HepG2 (cell line): Measurements from ENCODE around the gene PJA1. TPM values are rescaled to one million over a fixed set of nuclear protein-coding genes. Genes with fewer than 3 reads are reported as not detected.

Experiments used
- ATAC-seq: fragments of 200-7000 bp; cut with Tn5 transposase; 3 replicates; pipeline ENCODE4 v1.9.1; 2020; ENCODE audit warnings: mild to moderate bottlenecking, moderate library complexity
- BruUV-seq: library from RNA; stranded (reverse); fragments of 400-500 nt; replicated peaks from 2 replicates; lab custom pipeline; 2021; lab: Mats Ljungman, UMichigan
- CTCF ChIA-PET: fragments of 300-600 bp; formaldehyde crosslinking; extraction: SDS; loops from one replicate; lab custom pipeline; 2021; ENCODE audit warnings: low total read pairs, inconsistent platforms, low intra/inter-chr PET ratio; lab: Yijun Ruan, JAX
- POLR2A ChIA-PET: fragments of 350-600 bp; sonication (Branson Sonifier 250); formaldehyde crosslinking; loops from one replicate; lab custom pipeline; 2020; ENCODE audit warnings: antibody characterized with exemption, inconsistent platforms; lab: Yijun Ruan, JAX
- DNase-seq: peaks from one replicate; pipeline ENCODE4 v3.0.0-alpha.2; 2015; ENCODE audit warnings: low spot score
- FAIRE-seq: peaks from 3 replicates; lab custom pipeline; 2011; peaks lifted over from hg19 to GRCh38; lab: Jason Lieb, UNC
- H2AFZ ChIP-seq: one replicate; pipeline ENCODE4 v1.6.1; 2011; ENCODE audit warnings: low read length, inconsistent platforms
- H3K27ac ChIP-seq: fragments of 300-600 bp; 3 replicates; pipeline ENCODE4 v1.8.0; 2011; ENCODE audit warnings: mixed run types, mild to moderate bottlenecking, mixed read lengths, low read length, inconsistent platforms; ENCODE audit not compliant: insufficient read depth; ENCODE audit errors: extremely low read length
- H3K27me3 ChIP-seq, 2 experiments: fragments of 200-600 bp in 1 of 2; 2 replicates in 1 of 2; 3 replicates in 1 of 2; pipeline versions ENCODE4 v1.6.0 to v1.8.0; 2011; ENCODE audit warnings: low read length in 2 of 2, mild to moderate bottlenecking in 2 of 2, moderate library complexity in 2 of 2, inconsistent platforms in 1 of 2; ENCODE audit not compliant: insufficient read depth in 2 of 2, control insufficient read depth in 1 of 2
- H3K36me3 ChIP-seq, 2 experiments: fragments of 200-600 bp in 1 of 2; replicated peaks in 1 of 2; 2 replicates in 1 of 2; 3 replicates in 1 of 2; pipeline versions ENCODE4 v1.5.1 to v1.8.0; 2011; ENCODE audit warnings: low read length in 2 of 2, inconsistent platforms in 1 of 2; ENCODE audit not compliant: insufficient read depth in 2 of 2, control insufficient read depth in 1 of 2
- H3K4me1 ChIP-seq: 2 replicates; pipeline ENCODE4 v1.5.1; 2012; ENCODE audit warnings: low read length, inconsistent platforms; ENCODE audit not compliant: insufficient read depth
- H3K4me2 ChIP-seq: 2 replicates; pipeline ENCODE4 v1.6.0; 2011; ENCODE audit warnings: low read depth, low read length, inconsistent platforms
- H3K4me3 ChIP-seq, 3 experiments: fragments of 200-600 bp in 1 of 3; sonication (generic), shearing (Covaris generic) in 1 of 3; replicated peaks in 1 of 3; 2 replicates each; pipeline ENCODE4 v1.5.1; 2011 to 2016; ENCODE audit warnings: low read length in 3 of 3, inconsistent platforms in 2 of 3, low read depth in 2 of 3, mild to moderate bottlenecking in 2 of 3, control low read depth in 1 of 3, mixed read lengths in 1 of 3; ENCODE audit not compliant: insufficient read depth in 1 of 3
- H3K79me2 ChIP-seq: one replicate; pipeline ENCODE4 v1.6.1; 2011; ENCODE audit warnings: low read length, inconsistent platforms; ENCODE audit not compliant: insufficient read depth
- H3K9ac ChIP-seq: 2 replicates; pipeline ENCODE4 v1.6.0; 2011; ENCODE audit warnings: mild to moderate bottlenecking, low read depth, low read length, inconsistent platforms; ENCODE audit not compliant: insufficient read depth
- H3K9me3 ChIP-seq: 2 replicates; pipeline ENCODE4 v1.5.1; 2012; ENCODE audit warnings: mild to moderate bottlenecking, low read length
- H4K20me1 ChIP-seq: 2 replicates; pipeline ENCODE4 v1.6.0; 2011; ENCODE audit warnings: inconsistent platforms, mild to moderate bottlenecking, low read length, moderate library complexity; ENCODE audit not compliant: insufficient read depth
- ASH2L ChIP-seq: fragments of 300-600, 200-600 bp; sonication (generic); IDR thresholded peaks from 2 replicates; pipeline ENCODE4 v1.7.0; 2017; ENCODE audit warnings: low read depth, mild to moderate bottlenecking, moderate library complexity, mixed read lengths, low read length; ENCODE audit not compliant: insufficient read length
- CENPBD1 ChIP-seq: sonication (generic); formaldehyde crosslinking; IDR thresholded peaks from 2 replicates; pipeline ENCODE4 v1.8.0; 2022; ENCODE audit warnings: missing genetic modification reagents, low read depth, mild to moderate bottlenecking, borderline replicate concordance
- EED ChIP-seq: sonication (generic); formaldehyde crosslinking; IDR thresholded peaks from 2 replicates; pipeline ENCODE4 v1.5.0; 2020; ENCODE audit warnings: mild to moderate bottlenecking, missing genetic modification reagents
- NR2F2 ChIP-seq: IDR thresholded peaks from 2 replicates; pipeline ENCODE4 v1.6.1; 2012; ENCODE audit warnings: low read depth, inconsistent platforms, borderline replicate concordance
- ZBTB25 ChIP-seq: IDR thresholded peaks from 2 replicates; pipeline ENCODE4 v1.6.1; 2018; ENCODE audit warnings: missing genetic modification reagents
- ZBTB33 ChIP-seq: sonication (generic); formaldehyde crosslinking; IDR thresholded peaks from 2 replicates; pipeline ENCODE4 v1.4.0; 2020; ENCODE audit warnings: missing genetic modification reagents
- ZHX2 ChIP-seq, 2 experiments: sonication (generic) in 1 of 2; formaldehyde crosslinking in 1 of 2; IDR thresholded peaks; 2 replicates each; pipeline versions ENCODE4 v1.6.1 to v1.9.0; 2014 to 2022; ENCODE audit warnings: antibody characterized with exemption in 1 of 2, borderline replicate concordance in 1 of 2, inconsistent platforms in 1 of 2, low read depth in 1 of 2, missing genetic modification reagents in 1 of 2
- ZNF33A ChIP-seq: sonication (generic); formaldehyde crosslinking; IDR thresholded peaks from 2 replicates; pipeline ENCODE4 v1.5.1; 2020; ENCODE audit warnings: missing genetic modification reagents, mild to moderate bottlenecking, moderate library complexity, borderline replicate concordance
- ZNF761 ChIP-seq: sonication (generic); formaldehyde crosslinking; conservative IDR thresholded peaks from 2 replicates; pipeline ENCODE4 v1.4.0; 2020; ENCODE audit warnings: mild to moderate bottlenecking, missing genetic modification reagents
- WGBS: methylation state at CpG from one replicate; pipeline ENCODE4 v1.1.6; 2017; ENCODE audit warnings: low lambda C conversion rate; 5-methylcytosine and 5-hydroxymethylcytosine counted together
- in situ Hi-C: cut with HindIII; loops from 2 replicates; pipeline ENCODE4 v1.10.0; 2017; ENCODE audit warnings: low pct_unique_long_range_greater_than_20kb; ENCODE audit not compliant: extremely low pct_ligation_motif_present
- intact Hi-C: fragments of 100-400 bp; cut with micrococcal nuclease; formaldehyde crosslinking; loops from one replicate; pipeline ENCODE4 v1.10.0; 2022; ENCODE audit not compliant: unreplicated experiment
- polyA plus RNA-seq, 8 experiments: library from polyadenylated mRNA; depleted of rRNA in 3 of 8; stranded (reverse) in 7 of 8; unstranded in 1 of 8; fragments of >200 nt; fragmentation: Illumina TruSeq in 4 of 8; extraction: Trizol in 4 of 8; gene quantifications; 2 replicates each; pipeline versions ENCODE4 v1.2.1 to v1.2.3, GENCODE V29; 2011 to 2016; ENCODE audit warnings: low read depth in 4 of 8, missing spikeins in 1 of 8, mixed read lengths in 1 of 8; ENCODE audit not compliant: insufficient read depth in 1 of 8
- total RNA-seq, 5 experiments: library from RNA; depleted of rRNA; stranded (reverse); fragments of >200 nt; fragmentation: Illumina TruSeq; extraction: Trizol; gene quantifications; 2 replicates each; pipeline ENCODE4 v1.2.3, GENCODE V29; 2016; ENCODE audit warnings: low read depth in 1 of 5

The PJA1 gene
- total and polyA plus RNA-seq, 2 of the 13 experiments (the other 11 are each of a cell fraction or from before 2014, with no cell fraction given) = 3.6 to 9.6 TPM

- ATAC-seq = no peak
- no peak for TF ChIP-seq ZBTB25 (CRISPR knock-in tag)
- TF ChIP-seq ZNF33A (CRISPR knock-in tag) = no peak
- no peak for TF ChIP-seq ASH2L
- TF ChIP-seq ZNF761 (CRISPR knock-in tag) = no peak
- TF ChIP-seq EED (CRISPR knock-in tag) = no peak
- no peak for TF ChIP-seq NR2F2
- TF ChIP-seq ZBTB33 (CRISPR knock-in tag) = no peak
- TF ChIP-seq CENPBD1 (CRISPR knock-in tag) = no peak
- TF ChIP-seq ZHX2 (IDR thresholded peaks at IDR 0.05; ENCODE audit: low read depth) = no peak
- no peak for TF ChIP-seq ZHX2 (CRISPR knock-in tag; IDR thresholded peaks at IDR 0.05; ENCODE audit: borderline replicate concordance)
- 37% methylated on average over 3 of the region's 12 CpGs for WGBS
- intact Hi-C loops = no loop called here
- H3K4me1 ChIP-seq = no peaks in the 10 kb centered on the region
- H3K79me2 ChIP-seq = no peaks in the 10 kb centered on the region
- H2AFZ ChIP-seq = no peak overlapping the region
- H3K27ac ChIP-seq = no peak overlapping the region
- H3K4me3 ChIP-seq = no peak overlapping the region
- no peak overlapping the region for H3K4me2 ChIP-seq
- H4K20me1 ChIP-seq = no peaks in the 10 kb centered on the region
- H3K9me3 ChIP-seq = no peaks in the 10 kb centered on the region
- FAIRE-seq = no peak
- no peak overlapping the region for H3K9ac ChIP-seq
- POLR2A ChIA-PET = no interaction called here
- in situ Hi-C loops = no loop called here
- CTCF ChIA-PET = no interaction called here
- no peaks in the 10 kb centered on the region for H3K36me3 ChIP-seq
- no peak for DNase-seq
- BruUV-seq = no TSS peak
- 0 out of 5 replicates have a peak, but pooled peaks cover 0 to 2% of the 10 kb centered on the region in 2 experiments for H3K27me3 ChIP-seq
These were observed 22.3 kb downstream of the PJA1 start for GRCh38 chrX:69142788-69143469.
